Ureter (tissue), 1 donor: Measurements from ENCODE around the gene ZNF778. TPM values are rescaled to one million over a fixed set of nuclear protein-coding genes. Genes with fewer than 3 reads are reported as not detected.

Source experiments
- DNase-seq: peaks from one replicate; pipeline ENCODE4 v3.0.0-alpha.2; 2020; ENCODE audit warnings: low spot score
- total RNA-seq: library from RNA; stranded (reverse); gene quantifications from one replicate; pipeline ENCODE4 v1.2.4, GENCODE V29; 2023
- donor health status: DM: yes; HTN: yes; CAD: no.

ZNF778 gene
- total RNA-seq, 1 donor from 2014 or later = 10.0 TPM

DNA sequence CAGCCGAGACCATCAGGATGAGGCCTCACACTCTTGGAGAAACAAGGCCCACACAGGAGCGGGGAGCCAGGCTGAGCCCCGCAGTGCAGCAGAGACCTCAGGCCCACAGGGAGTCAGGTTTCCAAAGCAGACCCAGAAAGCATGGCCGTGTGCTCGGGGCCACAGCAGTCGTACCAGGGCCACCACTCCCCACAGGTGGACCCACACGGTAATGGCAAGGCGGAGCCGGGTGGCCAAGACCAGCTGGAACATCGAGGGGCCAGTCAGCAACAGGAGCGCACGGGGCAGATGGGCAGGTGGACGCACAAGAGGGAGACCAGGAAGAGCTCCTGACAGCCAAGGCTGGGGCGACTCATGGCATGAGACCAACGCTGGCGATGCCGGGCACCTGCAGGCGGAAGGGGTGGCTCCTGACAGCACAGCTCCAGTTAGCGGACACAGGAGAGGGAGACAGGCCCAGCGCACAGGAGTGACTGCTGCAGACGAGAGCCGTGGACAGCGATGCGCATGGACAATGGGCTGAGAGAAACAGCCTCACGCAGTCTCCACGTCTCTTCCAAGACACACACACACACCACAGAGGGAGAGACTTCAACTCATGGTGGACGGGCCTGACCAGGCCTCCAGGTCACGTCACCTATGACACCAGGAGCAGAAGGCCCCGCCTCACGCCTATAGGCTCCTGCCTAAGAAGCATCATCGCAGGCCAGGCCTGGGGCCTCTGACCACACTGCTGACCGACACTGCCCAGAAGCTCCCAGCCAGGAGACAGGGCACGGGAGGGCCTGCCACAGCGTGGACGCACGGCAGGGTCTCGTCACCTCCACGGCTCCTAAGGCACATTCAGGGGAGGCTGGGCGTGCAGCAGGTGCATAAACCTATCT, 58.6 kb downstream of the ZNF778 start:
- no peak for DNase-seq

- DNase-seq = no peak
These were observed 59.5 kb downstream of the ZNF778 start for GRCh38 chr16:89277049-89277448.

- DNase-seq = no peak
These were observed 60.3 kb downstream of the ZNF778 start for GRCh38 chr16:89277641-89278341.

DNA sequence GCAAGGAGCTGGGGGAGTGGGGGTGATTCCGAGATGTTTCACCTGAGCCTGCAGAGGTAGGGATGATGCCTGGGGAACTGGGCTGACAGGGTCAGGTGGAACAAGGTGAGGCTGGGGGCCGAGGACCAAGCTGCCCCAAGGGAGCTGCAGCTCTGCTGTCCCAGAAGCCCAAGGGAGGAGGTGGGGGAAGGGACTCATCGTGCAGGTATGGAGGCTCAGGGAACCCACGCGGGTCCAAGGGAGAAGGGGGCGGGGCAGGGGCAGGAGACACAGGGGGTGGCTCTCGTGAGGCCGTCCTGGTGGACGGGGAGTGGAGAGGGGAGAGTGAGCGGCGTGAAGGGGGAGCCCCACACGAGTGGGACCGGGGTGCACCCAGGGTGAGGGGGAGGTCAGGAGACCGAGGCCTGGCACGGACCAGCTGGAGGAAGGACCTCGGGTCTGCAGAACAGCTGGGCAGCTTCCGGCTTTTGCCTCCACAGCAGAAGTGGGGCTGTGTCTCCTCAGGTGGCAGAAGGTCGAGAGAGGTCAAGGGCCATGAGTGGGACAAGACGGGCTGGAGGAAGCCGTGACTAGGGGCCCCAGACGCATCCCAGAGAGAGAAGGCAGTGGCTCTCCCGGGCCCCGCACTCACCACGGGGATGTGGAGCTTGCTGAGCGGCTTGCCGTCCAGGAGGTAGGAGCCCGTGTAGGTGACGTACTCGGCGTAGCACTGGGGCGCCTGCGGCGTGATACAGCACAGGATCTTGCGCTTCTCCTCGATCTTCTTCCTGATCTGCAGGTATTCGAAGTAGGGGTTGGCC, 61.1 kb downstream of the ZNF778 start:
- DNase-seq = no peak

GRCh38 chr16:89279666-89280481, 62.4 kb downstream of the ZNF778 start:
- DNase-seq = no peak

- no peak for DNase-seq
These were observed 63.2 kb downstream of the ZNF778 start for GRCh38 chr16:89280546-89281188.

GRCh38 chr16:89281189-89281577, 63.7 kb downstream of the ZNF778 start:
- no peak for DNase-seq

- DNase-seq = no peak
These were observed 64.3 kb downstream of the ZNF778 start for GRCh38 chr16:89281829-89282228.

GRCh38 chr16:89282523-89282922, 65.0 kb downstream of the ZNF778 start:
- no peak for DNase-seq

GRCh38 chr16:89283449-89283848, 65.9 kb downstream of the ZNF778 start:
- DNase-seq = no peak

GRCh38 chr16:89285381-89285780, 67.9 kb downstream of the ZNF778 start:
- no peak for DNase-seq

GRCh38 chr16:89286096-89286495, 68.6 kb downstream of the ZNF778 start:
- no peak for DNase-seq

Other genes with a start within 250 kb of the ZNF778 start
- 11.2 TPM for gene CBFA2T3, start 240.5 kb upstream of the ZNF778 start, total RNA-seq
- gene ACSF3, start 123.9 kb upstream of the ZNF778 start, total RNA-seq = 51.7 TPM
- gene CDH15, start 46.0 kb upstream of the ZNF778 start, total RNA-seq = not detected
- gene SLC22A31, start 17.2 kb upstream of the ZNF778 start, total RNA-seq = 2.5 TPM